ENCODE measurements around the gene CD1B. TPM values are rescaled to one million over a fixed set of nuclear protein-coding genes. Genes with fewer than 3 reads are reported as not detected.

The CD1B gene
- polyA plus RNA-seq, 1 donor from 2014 or later, result not detected

GRCh38 chr1:158334526-158335212 lies 3.3 kb upstream of the CD1B start:
- Mint-ChIP-seq H3K4me1 (peaks cover 22 to 36% (median 23%) of the 10 kb centered on the region in 3 donors), H3K4me3 (peak overlapping the region in 2 of 4 donors; percentile 24 to 79), H3K27ac (no peak overlapping the region), H3K27me3 (no peaks in the 10 kb centered on the region), H3K9me3 (peaks cover 0 to 10% (median 6%) of the 10 kb centered on the region in 3 donors), H3K36me3 (no peaks in the 10 kb centered on the region)

GRCh38 chr1:158333405-158334155 lies 2.2 kb upstream of the CD1B start:
- H3K27ac Mint-ChIP-seq, result peak overlapping the region in 2 of 3 donors; percentile 16 to 26
- no peaks in the 10 kb centered on the region for H3K36me3 Mint-ChIP-seq
- peaks cover 0 to 6% (median 6%) of the 10 kb centered on the region in 3 donors for H3K9me3 Mint-ChIP-seq
- H3K4me1 Mint-ChIP-seq, result peaks cover 23 to 30% (median 23%) of the 10 kb centered on the region in 3 donors
- no peaks in the 10 kb centered on the region for H3K27me3 Mint-ChIP-seq
- H3K4me3 Mint-ChIP-seq, result peak overlapping the region in 2 of 4 donors; percentile 48 to 67

GRCh38 chr1:158331106-158331425 lies 265 bp downstream of the CD1B start:
- Mint-ChIP-seq H3K4me3 (no peak overlapping the region), H3K36me3 (no peaks in the 10 kb centered on the region), H3K9me3 (no peaks in the 10 kb centered on the region), H3K27me3 (no peaks in the 10 kb centered on the region), H3K27ac (no peak overlapping the region), H3K4me1 (peaks cover 23 to 27% (median 26%) of the 10 kb centered on the region in 3 donors)

- no peaks in the 10 kb centered on the region for H3K36me3 Mint-ChIP-seq
- no peak overlapping the region for H3K4me3 Mint-ChIP-seq
- H3K27ac Mint-ChIP-seq, result no peak overlapping the region
- peaks cover 20 to 27% (median 26%) of the 10 kb centered on the region in 3 donors for H3K4me1 Mint-ChIP-seq
- no peaks in the 10 kb centered on the region for H3K27me3 Mint-ChIP-seq
- no peaks in the 10 kb centered on the region for H3K9me3 Mint-ChIP-seq
Measured at GRCh38 chr1:158330391-158331105, 783 bp downstream of the CD1B start.

GRCh38 chr1:158329733-158330132 lies 1.6 kb downstream of the CD1B start:
- H3K9me3 Mint-ChIP-seq, result no peaks in the 10 kb centered on the region
- no peaks in the 10 kb centered on the region for H3K27me3 Mint-ChIP-seq
- peaks cover 17 to 24% (median 24%) of the 10 kb centered on the region in 3 donors for H3K4me1 Mint-ChIP-seq
- no peak overlapping the region for H3K27ac Mint-ChIP-seq
- no peaks in the 10 kb centered on the region for H3K36me3 Mint-ChIP-seq
- no peak overlapping the region for H3K4me3 Mint-ChIP-seq

- no peak overlapping the region for H3K4me3 Mint-ChIP-seq
- H3K4me1 Mint-ChIP-seq, result peaks cover 17 to 24% (median 24%) of the 10 kb centered on the region in 3 donors
- H3K27me3 Mint-ChIP-seq, result no peaks in the 10 kb centered on the region
- H3K27ac Mint-ChIP-seq, result no peak overlapping the region
- H3K9me3 Mint-ChIP-seq, result no peaks in the 10 kb centered on the region
- H3K36me3 Mint-ChIP-seq, result no peaks in the 10 kb centered on the region
Measured at GRCh38 chr1:158329300-158329699, 2.0 kb downstream of the CD1B start.

GRCh38 chr1:158328426-158328825 lies 2.9 kb downstream of the CD1B start:
- Mint-ChIP-seq H3K36me3 (no peaks in the 10 kb centered on the region), H3K4me1 (peaks cover 10 to 18% (median 18%) of the 10 kb centered on the region in 3 donors), H3K27me3 (no peaks in the 10 kb centered on the region), H3K9me3 (peaks cover 0 to 2% (median 0%) of the 10 kb centered on the region in 3 donors), H3K27ac (no peak overlapping the region), H3K4me3 (no peak overlapping the region)

- Mint-ChIP-seq H3K4me1 (peaks cover 7 to 13% (median 12%) of the 10 kb centered on the region in 3 donors), H3K27ac (no peak overlapping the region), H3K36me3 (no peaks in the 10 kb centered on the region), H3K4me3 (no peak overlapping the region), H3K9me3 (peaks cover 0 to 12% (median 4%) of the 10 kb centered on the region in 3 donors), H3K27me3 (no peaks in the 10 kb centered on the region)
Measured at GRCh38 chr1:158327481-158327880, 3.9 kb downstream of the CD1B start.

GRCh38 chr1:158324395-158324794 lies 6.9 kb downstream of the CD1B start:
- H3K36me3 Mint-ChIP-seq, result peaks cover 1% of the 10 kb centered on the region
- H3K27ac Mint-ChIP-seq, result no peak overlapping the region
- no peaks in the 10 kb centered on the region for H3K27me3 Mint-ChIP-seq
- peaks cover 9 to 16% (median 11%) of the 10 kb centered on the region in 3 donors for H3K4me1 Mint-ChIP-seq
- peaks cover 0 to 13% (median 6%) of the 10 kb centered on the region in 3 donors for H3K9me3 Mint-ChIP-seq
- peak overlapping the region in 3 of 4 donors; percentile 22 to 84 (median 80) for H3K4me3 Mint-ChIP-seq

- Mint-ChIP-seq H3K4me3 (peak overlapping the region in 1 of 4 donors; percentile 84), H3K9me3 (peaks cover 0 to 13% (median 6%) of the 10 kb centered on the region in 3 donors), H3K27ac (no peak overlapping the region), H3K4me1 (peaks cover 9 to 17% (median 11%) of the 10 kb centered on the region in 3 donors), H3K27me3 (no peaks in the 10 kb centered on the region), H3K36me3 (peaks cover 1% of the 10 kb centered on the region)
Measured at GRCh38 chr1:158323866-158324265, 7.5 kb downstream of the CD1B start.

- peaks cover 1 to 6% (median 4%) of the 10 kb centered on the region in 3 donors for H3K9me3 Mint-ChIP-seq
- peak overlapping the region in 2 of 4 donors; percentile 34 to 77 for H3K4me3 Mint-ChIP-seq
- peaks cover 14 to 20% (median 18%) of the 10 kb centered on the region in 3 donors for H3K4me1 Mint-ChIP-seq
- H3K27me3 Mint-ChIP-seq, result peaks cover 2% of the 10 kb centered on the region
- H3K27ac Mint-ChIP-seq, result no peak overlapping the region
- H3K36me3 Mint-ChIP-seq, result no peaks in the 10 kb centered on the region
Measured at GRCh38 chr1:158311066-158311465, 20.3 kb downstream of the CD1B start.

- Mint-ChIP-seq H3K9me3 (peaks cover 1 to 4% (median 3%) of the 10 kb centered on the region in 3 donors), H3K4me1 (peaks cover 14 to 20% (median 18%) of the 10 kb centered on the region in 3 donors), H3K36me3 (no peaks in the 10 kb centered on the region), H3K4me3 (peak overlapping the region in 1 of 4 donors; percentile 25), H3K27ac (no peak overlapping the region), H3K27me3 (peaks cover 2% of the 10 kb centered on the region)
Measured at GRCh38 chr1:158310623-158311022, 20.7 kb downstream of the CD1B start.

GRCh38 chr1:158295791-158296190 lies 35.5 kb downstream of the CD1B start:
- Mint-ChIP-seq H3K36me3 (no peaks in the 10 kb centered on the region), H3K9me3 (peaks cover 3 to 9% (median 4%) of the 10 kb centered on the region in 3 donors), H3K27me3 (peaks cover 4% of the 10 kb centered on the region), H3K27ac (no peak overlapping the region), H3K4me3 (no peak overlapping the region), H3K4me1 (peaks cover 0 to 9% (median 1%) of the 10 kb centered on the region in 3 donors)

- H3K4me1 Mint-ChIP-seq, result peaks cover 24 to 28% (median 24%) of the 10 kb centered on the region in 3 donors
- H3K27ac Mint-ChIP-seq, result no peak overlapping the region
- H3K9me3 Mint-ChIP-seq, result no peaks in the 10 kb centered on the region
Measured at GRCh38 chr1:158290321-158290844, 40.9 kb downstream of the CD1B start.

More at GRCh38 chr1:158290321-158290844, 40.9 kb downstream of the CD1B start:
- H3K36me3 Mint-ChIP-seq, result no peaks in the 10 kb centered on the region
- no peaks in the 10 kb centered on the region for H3K27me3 Mint-ChIP-seq
- no peak overlapping the region for H3K4me3 Mint-ChIP-seq

All from IgD-negative memory B cell (primary cell).